Gastrocnemius medialis (tissue), 4 donors: ENCODE data around the gene TAGLN. TPM values are rescaled to one million over a fixed set of nuclear protein-coding genes. Genes with fewer than 3 reads are reported as not detected.
A peak's percentile ranks its signal among the peaks of the same experiment; 100 is the strongest.

Source experiments
- ATAC-seq, 2 donors: fragments of 150-250 bp; one replicate each; pipeline ENCODE4 v1.9.1; 2016
- DNase-seq, 2 donors: peaks; one replicate each; pipeline ENCODE4 v3.0.0-alpha.2; 2019
- H3K27ac ChIP-seq, 4 donors: fragments of 200-600 bp; sonication (generic); 1 replicate in 1 of 4; 2 replicates in 3 of 4; pipeline ENCODE4 v1.5.1; 2016 to 2018; ENCODE audit warnings: mild to moderate bottlenecking in 2 of 4, moderate library complexity in 1 of 4
- H3K27me3 ChIP-seq, 3 donors: fragments of 200-600 bp; sonication (generic) in 2 of 3; 1 replicate in 1 of 3; 2 replicates in 2 of 3; pipeline versions ENCODE4 v1.5.1 to v1.6.0; 2016 to 2019; ENCODE audit warnings: mild to moderate bottlenecking in 1 of 3, moderate library complexity in 1 of 3
- H3K36me3 ChIP-seq, 2 donors: fragments of 200-600 bp; sonication (generic) in 1 of 2; one replicate each; pipeline ENCODE4 v1.5.1; 2017 to 2018
- H3K4me1 ChIP-seq, 2 donors: fragments of 200-600 bp; sonication (generic) in 1 of 2; one replicate each; pipeline ENCODE4 v1.5.1; 2016 to 2017; ENCODE audit warnings: mild to moderate bottlenecking in 2 of 2
- H3K4me3 ChIP-seq, 4 donors: fragments of 200-600 bp; sonication (generic) in 3 of 4; 1 replicate in 1 of 4; 2 replicates in 3 of 4; pipeline ENCODE4 v1.5.1; 2016 to 2019; ENCODE audit warnings: mild to moderate bottlenecking in 2 of 4
- H3K9me3 ChIP-seq, 3 donors: fragments of 200-600 bp; sonication (generic) in 2 of 3; 1 replicate in 1 of 3; 2 replicates in 2 of 3; pipeline ENCODE4 v1.5.1; 2016 to 2019
- POLR2A ChIP-seq, 2 donors: fragments of 450-650 bp; IDR thresholded peaks; one replicate each; pipeline ENCODE4 v1.6.1; 2017; ENCODE audit warnings: antibody characterized with exemption in 2 of 2, mild to moderate bottlenecking in 2 of 2, moderate library complexity in 2 of 2
- in situ Hi-C, 4 donors: fragments of 200-750 bp; cut with MboI; loops; one replicate each; pipeline versions ENCODE4 v1.15.0 to v1.8.0; 2017; ENCODE audit warnings: low sequenced_read_pairs in 4 of 4
- intact Hi-C: fragments of 100-400 bp; cut with DNase I; formaldehyde crosslinking; loops from one replicate; pipeline ENCODE4 v1.15.1; 2023; ENCODE audit warnings: low total_unique reads
- total RNA-seq, 4 donors: library from RNA; depleted of rRNA; stranded (reverse); fragments of >200 nt; gene quantifications; one replicate each; pipeline versions ENCODE4 v1.1.0 to v1.2.3, GENCODE V29; 2016
- TF ChIP-seq, protein P1 (sequence below), 5 experiments: fragments of 450-650 bp in 3 of 5; fragments of 200-600 bp in 2 of 5; sonication (generic) in 2 of 5; IDR thresholded peaks in 4 of 5; conservative IDR thresholded peaks in 1 of 5; 1 replicate in 4 of 5; 2 replicates in 1 of 5; pipeline ENCODE4 v1.5.1; 2016 to 2019; ENCODE audit warnings: antibody characterized with exemption in 5 of 5, mild to moderate bottlenecking in 3 of 5, moderate library complexity in 3 of 5

The TAGLN gene
- total RNA-seq, 4 donors from 2014 or later, result 27.4 to 191 (median 124) TPM

DNA sequence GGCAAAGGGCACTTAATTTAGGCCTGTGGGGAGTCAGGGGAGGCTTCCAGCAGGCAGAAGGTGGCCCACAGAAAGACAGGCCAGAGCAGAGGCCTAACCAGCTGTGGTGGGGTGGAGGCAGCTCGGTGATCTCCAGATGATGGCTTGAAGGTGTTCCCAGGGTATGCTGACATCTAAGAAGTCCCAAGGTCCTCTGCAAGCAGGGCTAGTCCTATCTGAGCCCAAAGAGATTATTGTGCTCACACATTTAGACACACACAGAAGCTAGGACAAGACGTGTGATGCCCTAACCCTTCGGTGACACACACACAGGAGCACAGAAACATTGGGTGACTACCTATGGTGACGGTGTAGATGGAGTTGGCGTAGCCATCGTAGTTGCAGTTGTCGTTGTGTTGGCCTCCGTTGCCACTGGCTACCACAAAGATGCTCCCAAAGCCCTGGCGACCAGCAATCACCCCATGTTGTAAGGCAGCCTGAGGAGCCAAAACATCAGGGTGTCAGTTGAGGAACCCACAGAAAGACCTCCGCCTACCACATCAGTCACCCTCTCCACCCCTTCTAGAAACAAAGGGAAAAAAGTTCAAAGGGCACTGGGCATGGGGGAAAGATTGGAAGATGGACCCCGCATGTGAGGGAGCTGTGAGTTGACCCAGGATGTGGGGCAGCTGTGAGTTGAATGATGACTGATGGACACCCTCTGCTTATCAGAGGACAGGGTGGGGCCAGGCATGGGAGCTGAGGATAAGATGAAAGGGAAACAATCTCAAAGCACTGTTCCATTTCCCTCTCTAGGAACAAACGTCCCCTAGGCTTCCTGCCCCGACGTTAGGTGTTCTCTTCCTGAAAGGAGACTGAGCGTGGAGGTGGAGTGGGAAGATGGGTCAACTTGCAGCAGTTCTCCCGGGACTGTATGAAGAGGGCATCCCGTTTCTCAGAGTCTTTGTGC, 24.8 kb downstream of the TAGLN start:
- ATAC-seq, result no peak
- DNase-seq, result no peak
- no peaks in the 10 kb centered on the region for H3K27me3 ChIP-seq
- in situ Hi-C loops (loop anchor here (10.0 kb wide), 4 partner anchors 109 to 439 kb away; partner anchors contain the start of gene ZPR1 (in 1 of the 4)), intact Hi-C loops (no loop called here)
- H3K4me1 ChIP-seq, result peaks cover 41 to 44% of the 10 kb centered on the region in 2 donors
- H3K27ac ChIP-seq, result peak overlapping the region in 3 of 4 donors; percentile 1 to 87 (median 80)
- peaks cover 0 to 46% of the 10 kb centered on the region in 2 donors for H3K36me3 ChIP-seq
- no peaks in the 10 kb centered on the region for H3K9me3 ChIP-seq
- no peak for TF ChIP-seq POLR2A (IDR thresholded peaks at IDR 0.05)
- TF ChIP-seq, protein P1, sequence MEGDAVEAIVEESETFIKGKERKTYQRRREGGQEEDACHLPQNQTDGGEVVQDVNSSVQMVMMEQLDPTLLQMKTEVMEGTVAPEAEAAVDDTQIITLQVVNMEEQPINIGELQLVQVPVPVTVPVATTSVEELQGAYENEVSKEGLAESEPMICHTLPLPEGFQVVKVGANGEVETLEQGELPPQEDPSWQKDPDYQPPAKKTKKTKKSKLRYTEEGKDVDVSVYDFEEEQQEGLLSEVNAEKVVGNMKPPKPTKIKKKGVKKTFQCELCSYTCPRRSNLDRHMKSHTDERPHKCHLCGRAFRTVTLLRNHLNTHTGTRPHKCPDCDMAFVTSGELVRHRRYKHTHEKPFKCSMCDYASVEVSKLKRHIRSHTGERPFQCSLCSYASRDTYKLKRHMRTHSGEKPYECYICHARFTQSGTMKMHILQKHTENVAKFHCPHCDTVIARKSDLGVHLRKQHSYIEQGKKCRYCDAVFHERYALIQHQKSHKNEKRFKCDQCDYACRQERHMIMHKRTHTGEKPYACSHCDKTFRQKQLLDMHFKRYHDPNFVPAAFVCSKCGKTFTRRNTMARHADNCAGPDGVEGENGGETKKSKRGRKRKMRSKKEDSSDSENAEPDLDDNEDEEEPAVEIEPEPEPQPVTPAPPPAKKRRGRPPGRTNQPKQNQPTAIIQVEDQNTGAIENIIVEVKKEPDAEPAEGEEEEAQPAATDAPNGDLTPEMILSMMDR (IDR thresholded peaks at IDR 0.05 in 4 of 5, conservative IDR thresholded peaks at IDR 0.05 in 1 of 5), result no peak
- H3K4me3 ChIP-seq, result no peak overlapping the region

DNA sequence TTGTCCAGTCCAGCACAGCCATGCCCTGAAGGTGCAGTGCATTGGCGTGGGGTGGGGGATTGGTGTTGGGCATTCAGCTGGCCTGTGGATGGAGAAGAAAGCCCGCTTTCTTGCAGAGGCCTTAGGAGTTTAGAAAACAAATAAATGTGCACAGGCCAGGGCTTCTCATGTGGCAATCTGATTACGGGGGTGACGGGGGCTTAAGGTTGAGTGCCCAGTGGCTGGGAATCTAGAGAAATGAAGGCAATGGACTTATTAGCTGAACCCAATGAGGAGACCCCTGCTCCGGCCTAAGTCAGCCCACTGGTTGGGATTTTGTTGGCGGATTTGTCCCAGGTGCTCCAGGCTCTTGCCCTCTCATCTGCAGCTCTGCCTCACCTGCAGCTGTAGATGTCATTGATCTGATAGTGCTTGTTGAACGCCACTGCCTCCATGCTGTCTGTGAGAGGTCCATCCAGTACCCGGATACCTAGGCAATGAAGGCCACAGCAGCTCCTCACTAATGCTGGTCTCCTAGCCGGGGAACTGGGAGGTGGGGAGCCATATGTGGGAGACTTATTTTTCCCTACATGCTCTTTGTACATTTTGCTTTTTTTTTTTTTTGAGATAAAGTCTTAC, 26.5 kb downstream of the TAGLN start:
- Histone ChIP-seq H3K9me3 (no peaks in the 10 kb centered on the region), H3K27ac (no peak overlapping the region), H3K4me1 (peaks cover 27 to 36% of the 10 kb centered on the region in 2 donors), H3K36me3 (peaks cover 0 to 52% of the 10 kb centered on the region in 2 donors), H3K27me3 (no peaks in the 10 kb centered on the region), H3K4me3 (no peak overlapping the region)
- ATAC-seq, result no peak
- DNase-seq, result no peak
- in situ Hi-C loops (loop anchor here (5.0 to 25.0 kb wide), 7 partner anchors 43 to 441 kb away; partner anchors contain the start of genes SIDT2 (in 1 of the 4) and ZPR1 (in 1 of the 4)), intact Hi-C loops (loop anchor here (1.0 to 2.0 kb wide), 3 partner anchors 46 to 435 kb away; partner anchors contain the start of gene APOA5)
- TF ChIP-seq, protein P1 (IDR thresholded peaks at IDR 0.05 in 4 of 5, conservative IDR thresholded peaks at IDR 0.05 in 1 of 5), result no peak
- no peak for TF ChIP-seq POLR2A (IDR thresholded peaks at IDR 0.05)

DNA sequence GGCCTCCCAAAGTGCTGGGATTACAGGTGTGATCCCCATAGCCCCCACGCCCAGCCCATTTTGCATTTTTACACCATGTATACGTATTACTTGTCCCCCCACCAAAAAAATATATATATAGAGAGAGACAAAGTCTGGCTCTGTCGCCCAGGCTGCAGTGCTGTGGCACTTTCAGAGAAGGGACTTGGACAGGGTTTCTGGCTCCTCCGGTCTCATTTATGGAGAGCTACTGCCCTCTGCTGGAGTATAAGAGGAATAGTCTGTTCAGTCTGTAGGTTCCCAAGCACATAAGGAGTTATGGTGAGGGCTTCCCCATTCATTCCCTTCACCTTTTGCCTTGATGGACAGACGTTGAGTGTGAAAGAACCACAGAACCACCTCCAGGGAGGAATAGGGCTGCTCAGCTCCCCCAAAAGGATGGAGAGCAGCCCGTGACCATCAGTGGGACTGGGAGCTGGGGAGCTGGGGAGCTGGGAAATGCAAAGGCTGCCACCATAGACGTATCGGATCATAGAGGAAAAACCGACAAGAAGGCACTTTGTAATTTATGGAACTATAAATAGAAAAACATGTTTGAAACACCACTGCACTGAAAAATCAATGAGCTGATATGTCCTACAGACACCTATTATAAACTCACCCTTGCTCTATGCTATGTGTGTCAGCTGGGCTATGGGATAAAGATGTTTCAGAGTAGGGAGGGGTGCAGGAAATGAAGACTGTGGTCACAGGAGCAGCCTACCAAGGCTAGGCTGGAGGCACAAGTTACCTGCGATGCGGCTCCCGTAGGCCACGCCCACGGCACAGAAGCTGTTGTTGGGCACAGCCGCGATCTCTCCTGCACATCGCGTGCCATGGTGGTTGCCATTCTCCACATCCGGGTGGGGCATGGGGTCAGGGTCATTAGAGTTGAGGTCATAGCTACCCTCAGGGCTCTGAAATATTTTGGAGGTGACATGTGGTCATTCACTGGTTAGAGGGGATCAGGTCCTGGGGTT, 27.5 kb downstream of the TAGLN start:
- TF ChIP-seq POLR2A (IDR thresholded peaks at IDR 0.05), result no peak
- TF ChIP-seq, protein P1 (IDR thresholded peaks at IDR 0.05 in 4 of 5, conservative IDR thresholded peaks at IDR 0.05 in 1 of 5), result peak; percentile 78 to 85 (median 82)
- intact Hi-C loops (loop anchor here (1.0 to 2.0 kb wide), 3 partner anchors 47 to 436 kb away; partner anchors contain the start of gene APOA5), in situ Hi-C loops (loop anchor here (5.0 to 25.0 kb wide), 7 partner anchors 44 to 442 kb away; partner anchors contain the start of genes SIDT2 (in 1 of the 4) and ZPR1 (in 1 of the 4))
- H3K27me3 ChIP-seq, result no peaks in the 10 kb centered on the region
- peaks cover 25 to 36% of the 10 kb centered on the region in 2 donors for H3K4me1 ChIP-seq
- peaks cover 0 to 52% of the 10 kb centered on the region in 2 donors for H3K36me3 ChIP-seq
- no peak overlapping the region for H3K27ac ChIP-seq
- ATAC-seq (peak; percentile 78 to 80), DNase-seq (peak; percentile 32 to 67)
- no peaks in the 10 kb centered on the region for H3K9me3 ChIP-seq
- no peak overlapping the region for H3K4me3 ChIP-seq

DNA sequence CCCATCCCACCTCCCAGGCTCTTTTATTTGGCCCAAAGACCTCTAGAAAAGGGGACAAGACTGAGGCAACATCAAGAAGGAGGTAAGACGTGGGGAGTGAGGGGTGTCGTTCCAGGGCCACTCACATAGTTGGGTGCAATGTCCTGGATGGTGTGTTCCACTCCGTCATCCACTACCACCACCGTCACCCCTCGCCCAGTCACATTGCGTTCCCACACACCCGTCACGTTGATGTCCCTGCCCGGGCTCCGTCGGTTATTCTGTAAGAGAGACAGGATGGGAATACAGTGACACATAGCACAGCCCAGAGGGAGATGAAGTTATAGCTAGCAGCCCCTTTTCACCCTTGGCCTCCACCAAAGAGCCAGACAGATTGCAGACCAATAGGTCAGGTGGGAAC, 28.9 kb downstream of the TAGLN start:
- Histone ChIP-seq H3K4me1 (peaks cover 11 to 26% of the 10 kb centered on the region in 2 donors), H3K36me3 (peaks cover 0 to 52% of the 10 kb centered on the region in 2 donors), H3K9me3 (no peaks in the 10 kb centered on the region), H3K4me3 (no peak overlapping the region), H3K27me3 (no peaks in the 10 kb centered on the region), H3K27ac (no peak overlapping the region)
- no peak for TF ChIP-seq POLR2A (IDR thresholded peaks at IDR 0.05)
- ATAC-seq (no peak), DNase-seq (no peak)
- in situ Hi-C loops, result loop anchor here (5.0 to 25.0 kb wide), 7 partner anchors 46 to 443 kb away; partner anchors contain the start of genes SIDT2 (in 1 of the 4) and ZPR1 (in 1 of the 4)
- intact Hi-C loops, result no loop called here
